Left ventricle myocardium inferior (tissue), 1 donor: ENCODE results near the gene SORBS2. TPM values are rescaled to one million over a fixed set of nuclear protein-coding genes. Genes with fewer than 3 reads are reported as not detected.

ENCODE experiments used
- DNase-seq: peaks from one replicate; pipeline ENCODE4 v3.0.0-alpha.2; 2020
- H3K27ac ChIP-seq: fragments of 200-600 bp; replicated peaks from 2 replicates; pipeline ENCODE4 v1.8.0; 2021
- H3K27me3 ChIP-seq: fragments of 200-600 bp; 2 replicates; pipeline ENCODE4 v1.8.0; 2021; ENCODE audit warnings: low read depth
- H3K36me3 ChIP-seq: fragments of 200-600 bp; 2 replicates; pipeline ENCODE4 v1.8.0; 2021
- H3K4me1 ChIP-seq: fragments of 200-600 bp; 2 replicates; pipeline ENCODE4 v1.8.0; 2021
- H3K4me3 ChIP-seq: fragments of 200-600 bp; 2 replicates; pipeline ENCODE4 v1.8.0; 2021; ENCODE audit warnings: mild to moderate bottlenecking, moderate library complexity
- H3K9me3 ChIP-seq: fragments of 200-600 bp; replicated peaks from 2 replicates; pipeline ENCODE4 v1.8.0; 2021
- intact Hi-C: fragments of 100-400 bp; cut with micrococcal nuclease; formaldehyde crosslinking; loops from one replicate; pipeline ENCODE4 v1.11.0; 2022
- total RNA-seq: library from RNA; stranded (reverse); fragmentation: NEBNext Ultra II Directional; extraction: Animal tissue kit (Norgen Biotek cat#: 25700); gene quantifications from one replicate; pipeline ENCODE4 v1.2.1, GENCODE V29; 2021
- TF ChIP-seq, protein P1 (sequence below): fragments of 200-600 bp; IDR thresholded peaks from 2 replicates; pipeline ENCODE4 v1.8.0; 2021; ENCODE audit warnings: antibody characterized with exemption, mild to moderate bottlenecking, borderline replicate concordance
- donor health status: DM: no; HTN: yes; CAD: no; lungs with severe emphysema.

The SORBS2 gene
- total RNA-seq, 1 donor from 2014 or later: 1,282 TPM

DNA sequence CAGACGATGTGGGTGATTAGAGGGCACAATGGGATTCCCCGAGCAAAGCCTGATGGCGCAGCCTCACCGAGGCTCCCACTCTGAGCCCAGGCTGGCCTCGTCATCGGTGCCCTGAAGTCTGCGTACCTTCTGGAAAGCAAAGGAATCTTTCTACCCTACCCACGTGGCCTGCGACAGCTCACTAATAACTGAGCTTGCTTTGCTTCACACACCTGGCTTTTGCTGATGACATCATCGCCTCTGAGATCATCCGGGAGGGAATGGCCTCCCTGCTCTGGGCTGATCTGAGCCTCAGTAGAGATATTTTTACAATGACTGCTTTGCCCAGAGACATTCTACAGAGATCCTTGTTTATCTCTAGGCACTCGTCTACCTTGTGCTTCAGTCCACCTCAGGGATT, 231.3 kb downstream of the SORBS2 start:
- H3K27ac ChIP-seq: no peak overlapping the region

GRCh38 chr4:185578284-185578683, 233.7 kb downstream of the SORBS2 start:
- intact Hi-C loops: no loop called here
- no peak overlapping the region for H3K27ac ChIP-seq
- no peaks in the 10 kb centered on the region for H3K36me3 ChIP-seq
- no peak overlapping the region for H3K4me3 ChIP-seq
- peaks cover 18% of the 10 kb centered on the region for H3K4me1 ChIP-seq
- H3K27me3 ChIP-seq: no peaks in the 10 kb centered on the region
- no peak for DNase-seq
- TF ChIP-seq, protein P1, sequence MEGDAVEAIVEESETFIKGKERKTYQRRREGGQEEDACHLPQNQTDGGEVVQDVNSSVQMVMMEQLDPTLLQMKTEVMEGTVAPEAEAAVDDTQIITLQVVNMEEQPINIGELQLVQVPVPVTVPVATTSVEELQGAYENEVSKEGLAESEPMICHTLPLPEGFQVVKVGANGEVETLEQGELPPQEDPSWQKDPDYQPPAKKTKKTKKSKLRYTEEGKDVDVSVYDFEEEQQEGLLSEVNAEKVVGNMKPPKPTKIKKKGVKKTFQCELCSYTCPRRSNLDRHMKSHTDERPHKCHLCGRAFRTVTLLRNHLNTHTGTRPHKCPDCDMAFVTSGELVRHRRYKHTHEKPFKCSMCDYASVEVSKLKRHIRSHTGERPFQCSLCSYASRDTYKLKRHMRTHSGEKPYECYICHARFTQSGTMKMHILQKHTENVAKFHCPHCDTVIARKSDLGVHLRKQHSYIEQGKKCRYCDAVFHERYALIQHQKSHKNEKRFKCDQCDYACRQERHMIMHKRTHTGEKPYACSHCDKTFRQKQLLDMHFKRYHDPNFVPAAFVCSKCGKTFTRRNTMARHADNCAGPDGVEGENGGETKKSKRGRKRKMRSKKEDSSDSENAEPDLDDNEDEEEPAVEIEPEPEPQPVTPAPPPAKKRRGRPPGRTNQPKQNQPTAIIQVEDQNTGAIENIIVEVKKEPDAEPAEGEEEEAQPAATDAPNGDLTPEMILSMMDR: no peak
- H3K9me3 ChIP-seq: no peaks in the 10 kb centered on the region

More for the DNA sequence above, 231.3 kb downstream of the SORBS2 start:
- Histone ChIP-seq H3K36me3 (no peaks in the 10 kb centered on the region), H3K4me3 (no peak overlapping the region), H3K27me3 (no peaks in the 10 kb centered on the region), H3K4me1 (peaks cover 11% of the 10 kb centered on the region), H3K9me3 (no peaks in the 10 kb centered on the region)
- no peak for DNase-seq
- TF ChIP-seq, protein P1: no peak
- intact Hi-C loops: no loop called here

DNA sequence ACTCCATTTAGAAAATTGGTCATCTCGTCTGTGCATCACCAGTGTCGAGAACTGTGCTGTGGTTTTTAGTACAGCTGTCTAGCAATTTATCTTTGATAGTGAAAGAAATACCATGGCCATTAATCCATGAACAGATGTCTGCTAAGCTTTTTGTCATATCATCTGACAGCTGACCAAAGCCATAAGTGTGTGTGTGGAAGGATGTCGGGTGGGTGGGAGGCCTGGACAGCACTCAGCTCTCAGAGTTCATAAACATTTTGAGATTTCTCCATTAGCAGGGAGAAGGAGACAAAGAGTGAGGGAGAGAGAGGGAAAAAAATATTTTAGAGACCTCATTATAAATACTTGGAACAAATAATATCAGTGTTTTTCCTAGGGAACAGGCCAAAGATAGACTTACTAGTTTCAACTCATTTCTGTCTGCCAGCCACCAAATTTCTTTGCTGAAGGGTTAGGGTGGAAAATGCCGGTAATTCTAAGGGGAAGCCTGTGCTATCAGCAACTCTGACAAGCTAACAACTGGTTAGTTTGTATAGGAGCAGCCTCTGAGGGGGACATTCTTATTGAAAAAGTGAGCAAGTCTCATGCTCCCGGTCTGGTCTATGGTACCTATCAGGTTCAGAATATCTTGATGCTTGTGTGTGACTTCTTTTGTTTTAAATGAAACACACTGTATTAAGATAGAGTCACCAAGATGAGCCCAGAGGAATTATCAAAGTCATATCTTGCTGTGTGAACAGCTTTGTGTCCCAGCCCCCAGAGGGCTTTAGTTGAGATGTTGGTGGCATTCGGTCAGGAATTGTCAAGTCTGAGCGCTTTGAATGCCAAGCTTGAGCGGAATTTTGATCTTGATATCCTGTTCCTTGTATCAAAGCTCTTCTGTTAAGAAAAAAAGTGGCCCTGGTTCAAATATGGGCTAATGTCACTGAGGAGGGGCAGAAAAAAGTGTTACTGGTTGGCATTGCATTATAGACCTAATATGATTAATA, 234.7 kb downstream of the SORBS2 start:
- no peak for DNase-seq
- Histone ChIP-seq H3K4me1 (peaks cover 13% of the 10 kb centered on the region), H3K4me3 (no peak overlapping the region), H3K9me3 (no peaks in the 10 kb centered on the region), H3K27me3 (no peaks in the 10 kb centered on the region), H3K36me3 (no peaks in the 10 kb centered on the region), H3K27ac (peak overlapping the region; percentile 47)
- intact Hi-C loops: no loop called here
- TF ChIP-seq, protein P1: no peak

GRCh38 chr4:185576314-185576961, 235.6 kb downstream of the SORBS2 start:
- no peak overlapping the region for H3K4me3 ChIP-seq
- H3K4me1 ChIP-seq: peaks cover 13% of the 10 kb centered on the region
- no peak for DNase-seq
- H3K27ac ChIP-seq: peak overlapping the region; percentile 47
- H3K9me3 ChIP-seq: no peaks in the 10 kb centered on the region
- no peaks in the 10 kb centered on the region for H3K36me3 ChIP-seq
- TF ChIP-seq, protein P1: no peak
- intact Hi-C loops: no loop called here
- no peaks in the 10 kb centered on the region for H3K27me3 ChIP-seq

- Histone ChIP-seq H3K4me3 (no peak overlapping the region), H3K36me3 (no peaks in the 10 kb centered on the region), H3K27ac (no peak overlapping the region), H3K27me3 (no peaks in the 10 kb centered on the region), H3K9me3 (no peaks in the 10 kb centered on the region), H3K4me1 (peaks cover 27% of the 10 kb centered on the region)
- TF ChIP-seq, protein P1: no peak
- no peak for DNase-seq
- intact Hi-C loops: no loop called here
Observed at GRCh38 chr4:185573651-185574199, 238.3 kb downstream of the SORBS2 start.
